Bronchial epithelial cell (primary cell): ENCODE results near the gene RIPOR2. TPM values are rescaled to one million over a fixed set of nuclear protein-coding genes. Genes with fewer than 3 reads are reported as not detected.
"Not testable (repeated sequence)": the region's sequence is repeated elsewhere in the genome, so short reads cannot be mapped to it uniquely, and the experiment has no call there.

Experiments
- DNase-seq: peaks from one replicate; pipeline ENCODE4 v3.0.0-alpha.2; 2010; ENCODE audit warnings: low read depth
- FAIRE-seq: peaks from 2 replicates; lab custom pipeline; 2011; peaks lifted over from hg19 to GRCh38; lab: Jason Lieb, UNC
- H3K27me3 ChIP-seq: 2 replicates; pipeline ENCODE4 v1.5.1; 2011; ENCODE audit warnings: low read length; ENCODE audit not compliant: control insufficient read depth, insufficient read depth
- H3K36me3 ChIP-seq: 2 replicates; pipeline ENCODE4 v1.5.1; 2011; ENCODE audit warnings: low read length; ENCODE audit not compliant: control insufficient read depth, insufficient read depth
- H3K4me3 ChIP-seq: 2 replicates; pipeline ENCODE4 v1.5.1; 2011; ENCODE audit warnings: mild to moderate bottlenecking, low read depth, low read length, control low read depth
- total RNA-seq: library from RNA; depleted of rRNA; stranded (reverse); fragments of >200 nt; gene quantifications from 2 replicates; pipeline ENCODE4 v1.2.1, GENCODE V29; 2014
- TF ChIP-seq, protein P1 (sequence below): IDR thresholded peaks from 2 replicates; pipeline ENCODE4 v1.5.1; 2011; ENCODE audit warnings: mild to moderate bottlenecking, moderate library complexity, low read length, control low read depth, inconsistent platforms; ENCODE audit not compliant: insufficient read depth, severe bottlenecking

Gene RIPOR2
- total RNA-seq, 1 donor from 2014 or later = under 0.01 TPM

GRCh38 chr6:24761851-24762250 is 173.9 kb downstream of the RIPOR2 start:
- H3K27me3 ChIP-seq = no peaks in the 10 kb centered on the region
- TF ChIP-seq, protein P1, sequence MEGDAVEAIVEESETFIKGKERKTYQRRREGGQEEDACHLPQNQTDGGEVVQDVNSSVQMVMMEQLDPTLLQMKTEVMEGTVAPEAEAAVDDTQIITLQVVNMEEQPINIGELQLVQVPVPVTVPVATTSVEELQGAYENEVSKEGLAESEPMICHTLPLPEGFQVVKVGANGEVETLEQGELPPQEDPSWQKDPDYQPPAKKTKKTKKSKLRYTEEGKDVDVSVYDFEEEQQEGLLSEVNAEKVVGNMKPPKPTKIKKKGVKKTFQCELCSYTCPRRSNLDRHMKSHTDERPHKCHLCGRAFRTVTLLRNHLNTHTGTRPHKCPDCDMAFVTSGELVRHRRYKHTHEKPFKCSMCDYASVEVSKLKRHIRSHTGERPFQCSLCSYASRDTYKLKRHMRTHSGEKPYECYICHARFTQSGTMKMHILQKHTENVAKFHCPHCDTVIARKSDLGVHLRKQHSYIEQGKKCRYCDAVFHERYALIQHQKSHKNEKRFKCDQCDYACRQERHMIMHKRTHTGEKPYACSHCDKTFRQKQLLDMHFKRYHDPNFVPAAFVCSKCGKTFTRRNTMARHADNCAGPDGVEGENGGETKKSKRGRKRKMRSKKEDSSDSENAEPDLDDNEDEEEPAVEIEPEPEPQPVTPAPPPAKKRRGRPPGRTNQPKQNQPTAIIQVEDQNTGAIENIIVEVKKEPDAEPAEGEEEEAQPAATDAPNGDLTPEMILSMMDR = no peak
- no peak for FAIRE-seq

DNA sequence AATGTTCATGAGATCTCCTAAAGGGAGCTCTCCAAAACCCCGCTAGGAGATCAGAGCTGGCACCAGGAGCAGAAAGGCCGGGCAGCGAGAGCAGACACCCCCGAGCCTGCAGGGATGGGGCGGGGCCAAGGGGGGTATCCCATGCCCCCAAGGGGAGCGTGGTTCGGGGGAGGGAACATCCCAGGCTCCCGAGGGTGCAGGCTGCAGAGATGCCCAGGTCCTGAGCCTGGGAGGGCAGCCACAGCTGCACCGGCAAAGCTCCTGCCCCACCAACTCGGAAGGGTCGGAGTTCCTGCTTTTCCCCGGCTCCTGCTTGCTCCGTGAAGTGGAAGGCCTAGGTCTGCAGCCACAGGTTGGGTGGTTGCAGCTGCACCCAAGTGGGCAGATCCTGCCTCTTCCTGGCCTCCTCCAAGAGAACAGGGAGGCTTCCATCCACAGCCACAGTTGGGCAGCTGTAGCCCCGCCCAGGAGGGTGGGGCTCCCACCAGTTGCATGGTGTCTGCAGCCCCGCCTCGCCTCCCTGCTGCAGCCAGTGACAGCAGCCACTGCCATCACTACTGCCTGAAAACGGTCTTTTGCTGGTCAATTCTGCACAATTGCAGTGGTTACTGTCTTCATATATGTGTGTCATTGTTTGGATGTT is 174.4 kb downstream of the RIPOR2 start:
- H3K36me3 ChIP-seq = no peaks in the 10 kb centered on the region
- FAIRE-seq (no peak), DNase-seq (no peak)
- TF ChIP-seq, protein P1 = no peak
- no peaks in the 10 kb centered on the region for H3K27me3 ChIP-seq
- no peak overlapping the region for H3K4me3 ChIP-seq

More at GRCh38 chr6:24761851-24762250, 173.9 kb downstream of the RIPOR2 start:
- H3K4me3 ChIP-seq = no peak overlapping the region
- no peaks in the 10 kb centered on the region for H3K36me3 ChIP-seq
- DNase-seq = no peak

DNA sequence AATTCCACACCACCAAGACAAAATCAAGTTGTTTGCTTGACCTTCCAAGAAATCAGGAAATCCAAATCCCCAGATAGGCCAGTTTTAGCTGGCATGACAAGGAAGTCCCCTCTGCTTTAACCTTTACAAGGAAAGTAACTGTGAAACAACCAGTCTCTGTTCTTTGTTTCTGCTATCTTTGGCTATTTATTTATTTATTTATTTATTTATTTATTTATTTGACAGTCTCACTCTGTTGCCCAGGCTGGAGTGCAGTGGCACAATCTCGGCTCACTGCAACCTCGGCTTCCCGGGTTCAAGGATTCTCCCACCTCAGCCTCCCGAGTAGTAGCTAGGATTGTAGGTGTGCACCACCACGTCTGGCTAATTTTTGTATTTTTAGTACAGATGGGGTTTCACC is 175.6 kb downstream of the RIPOR2 start:
- Histone ChIP-seq H3K27me3 (no peaks in the 10 kb centered on the region), H3K36me3 (no peaks in the 10 kb centered on the region), H3K4me3 (no peak overlapping the region)
- TF ChIP-seq, protein P1 = no peak
- FAIRE-seq (no peak), DNase-seq (no peak)

DNA sequence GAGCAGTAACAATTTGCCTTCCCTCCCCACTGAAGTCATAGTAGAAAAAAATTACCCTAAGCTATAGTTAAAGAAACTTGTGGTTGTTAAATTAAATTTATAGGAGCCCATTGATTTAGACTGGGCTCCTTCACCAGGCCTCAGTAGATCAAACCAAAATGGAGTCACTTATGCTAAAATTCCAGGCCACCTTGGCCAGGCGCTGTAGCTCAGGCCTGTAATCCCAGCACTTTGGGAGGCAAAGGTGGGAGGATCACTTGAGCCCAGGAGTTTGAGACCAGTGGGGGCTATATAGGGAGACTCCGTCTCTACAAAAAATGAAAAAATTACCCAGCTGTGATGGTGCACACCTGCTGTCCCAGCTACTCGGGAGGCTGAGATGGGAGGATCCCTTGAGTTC is 176.0 kb downstream of the RIPOR2 start:
- no peak overlapping the region for H3K4me3 ChIP-seq
- FAIRE-seq (no peak), DNase-seq (no peak)
- TF ChIP-seq, protein P1 = no peak
- no peaks in the 10 kb centered on the region for H3K36me3 ChIP-seq
- no peaks in the 10 kb centered on the region for H3K27me3 ChIP-seq

GRCh38 chr6:24757611-24758010 is 178.1 kb downstream of the RIPOR2 start:
- no peak overlapping the region for H3K4me3 ChIP-seq
- FAIRE-seq = no peak
- no peaks in the 10 kb centered on the region for H3K27me3 ChIP-seq
- no peak for DNase-seq
- TF ChIP-seq, protein P1 = no peak
- H3K36me3 ChIP-seq = no peaks in the 10 kb centered on the region

DNA sequence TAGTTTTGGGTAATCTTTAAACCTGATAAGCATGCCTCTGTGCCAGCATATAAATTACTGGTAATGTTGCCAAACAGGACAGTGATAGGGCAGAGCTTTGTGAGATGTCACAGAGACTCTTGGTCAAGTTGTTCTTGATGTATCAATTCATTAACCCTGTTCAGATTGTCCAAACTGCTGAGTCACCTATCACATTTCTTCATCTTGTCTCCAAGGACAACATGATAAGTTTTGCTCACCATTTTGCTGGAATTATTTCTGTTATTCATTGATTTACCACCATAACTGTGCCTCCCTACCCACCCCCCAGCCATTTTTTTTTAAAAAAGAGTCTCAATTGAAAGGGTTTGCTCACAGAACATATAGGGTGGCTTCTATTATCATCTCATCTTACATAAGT is 180.5 kb downstream of the RIPOR2 start:
- Histone ChIP-seq H3K4me3 (no peak overlapping the region), H3K36me3 (no peaks in the 10 kb centered on the region), H3K27me3 (no peaks in the 10 kb centered on the region)
- DNase-seq (no peak), FAIRE-seq (no peak)
- TF ChIP-seq, protein P1 = no peak

DNA sequence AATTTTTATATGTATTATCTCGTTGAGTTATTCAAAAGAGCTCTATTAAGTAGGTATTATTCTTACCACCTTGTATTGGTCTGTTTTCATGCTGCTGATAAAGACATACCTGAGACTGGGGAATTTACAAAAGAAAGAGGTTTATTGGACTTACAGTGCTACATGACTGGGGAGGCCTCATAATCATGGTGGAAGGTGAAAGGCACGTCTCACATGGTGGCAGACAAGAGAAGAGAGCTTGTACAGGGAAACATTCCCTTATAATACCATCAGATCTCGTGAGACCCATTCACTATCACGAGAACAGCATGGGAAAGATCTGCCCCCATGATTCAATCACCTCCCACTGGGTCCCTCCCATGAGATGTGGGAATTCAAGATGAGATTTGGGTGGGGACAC is 181.4 kb downstream of the RIPOR2 start:
- not testable (repeated sequence) for DNase-seq, H3K27me3 ChIP-seq, FAIRE-seq, H3K4me3 ChIP-seq, H3K36me3 ChIP-seq
